ENCODE measurements around the gene UGT1A8. TPM values are rescaled to one million over a fixed set of nuclear protein-coding genes. Genes with fewer than 3 reads are reported as not detected.

Gene UGT1A8
- total RNA-seq, 1 donor from 2014 or later: not detected

DNA sequence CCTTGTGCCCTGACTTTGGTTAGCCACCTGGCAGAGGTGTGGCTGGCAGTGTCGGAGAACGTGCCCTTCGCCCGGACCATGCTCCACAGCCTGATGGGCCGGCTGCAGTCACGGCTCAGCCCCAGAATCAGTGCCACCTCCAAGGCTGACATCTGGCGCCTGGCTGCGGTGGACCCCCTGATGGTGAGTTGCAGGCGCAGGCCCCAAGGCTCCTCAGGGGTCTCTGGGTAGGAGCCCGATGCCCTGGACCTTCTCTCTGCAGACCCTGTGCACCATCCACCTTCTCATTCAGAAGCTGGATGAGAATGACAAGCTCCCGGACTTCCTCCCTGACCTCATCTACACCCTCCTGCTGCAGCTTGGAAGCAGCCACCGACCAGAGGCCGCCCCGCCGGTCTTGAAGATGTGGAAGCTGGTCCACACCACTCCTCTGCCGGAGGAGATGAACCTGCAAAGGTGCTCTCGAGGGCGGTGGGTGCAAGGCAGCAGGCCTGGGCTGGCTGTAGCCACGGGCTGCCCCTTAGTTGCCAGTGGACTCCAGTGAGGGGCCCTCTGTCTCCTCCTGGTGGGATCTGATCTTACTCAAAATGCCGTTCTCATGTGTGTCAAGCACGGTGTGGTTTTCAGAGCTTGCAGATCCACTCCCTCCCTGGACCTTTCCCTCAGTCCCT, 204.8 kb downstream of the UGT1A8 start:
- no peaks in the 10 kb centered on the region for H3K4me1 ChIP-seq
- H3K27me3 ChIP-seq: no peaks in the 10 kb centered on the region
- TF ChIP-seq, protein P1, sequence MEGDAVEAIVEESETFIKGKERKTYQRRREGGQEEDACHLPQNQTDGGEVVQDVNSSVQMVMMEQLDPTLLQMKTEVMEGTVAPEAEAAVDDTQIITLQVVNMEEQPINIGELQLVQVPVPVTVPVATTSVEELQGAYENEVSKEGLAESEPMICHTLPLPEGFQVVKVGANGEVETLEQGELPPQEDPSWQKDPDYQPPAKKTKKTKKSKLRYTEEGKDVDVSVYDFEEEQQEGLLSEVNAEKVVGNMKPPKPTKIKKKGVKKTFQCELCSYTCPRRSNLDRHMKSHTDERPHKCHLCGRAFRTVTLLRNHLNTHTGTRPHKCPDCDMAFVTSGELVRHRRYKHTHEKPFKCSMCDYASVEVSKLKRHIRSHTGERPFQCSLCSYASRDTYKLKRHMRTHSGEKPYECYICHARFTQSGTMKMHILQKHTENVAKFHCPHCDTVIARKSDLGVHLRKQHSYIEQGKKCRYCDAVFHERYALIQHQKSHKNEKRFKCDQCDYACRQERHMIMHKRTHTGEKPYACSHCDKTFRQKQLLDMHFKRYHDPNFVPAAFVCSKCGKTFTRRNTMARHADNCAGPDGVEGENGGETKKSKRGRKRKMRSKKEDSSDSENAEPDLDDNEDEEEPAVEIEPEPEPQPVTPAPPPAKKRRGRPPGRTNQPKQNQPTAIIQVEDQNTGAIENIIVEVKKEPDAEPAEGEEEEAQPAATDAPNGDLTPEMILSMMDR (IDR thresholded peaks at IDR 0.05): no peak
- H3K9me3 ChIP-seq: no peaks in the 10 kb centered on the region
- no peak overlapping the region for H3K27ac ChIP-seq
- DNase-seq (peak; percentile 49), ATAC-seq (no peak)
- H3K36me3 ChIP-seq: no peaks in the 10 kb centered on the region
- H3K4me3 ChIP-seq: no peak overlapping the region
- intact Hi-C loops (cut with DNase I): no loop called here

Other genes with a start within 250 kb of the UGT1A8 start
- gene USP40, start 50.9 kb upstream of the UGT1A8 start, total RNA-seq: 47.6 TPM
- not detected for gene UGT1A10, start 18.8 kb downstream of the UGT1A8 start, total RNA-seq
- not detected for gene UGT1A9, start 54.3 kb downstream of the UGT1A8 start, total RNA-seq
- not detected for gene UGT1A7, start 64.3 kb downstream of the UGT1A8 start, total RNA-seq
- gene UGT1A6, start 75.3 kb downstream of the UGT1A8 start, total RNA-seq: 3.2 TPM
- not detected for gene UGT1A5, start 95.3 kb downstream of the UGT1A8 start, total RNA-seq
- gene UGT1A4, start 101.1 kb downstream of the UGT1A8 start, total RNA-seq: not detected
- gene UGT1A3, start 111.4 kb downstream of the UGT1A8 start, total RNA-seq: not detected
- gene UGT1A1, start 142.6 kb downstream of the UGT1A8 start, total RNA-seq: not detected
- not detected for gene MROH2A, start 160.7 kb downstream of the UGT1A8 start, total RNA-seq
- gene HJURP, start 236.9 kb downstream of the UGT1A8 start, total RNA-seq: 1.2 TPM

Data from upper lobe of right lung (tissue), 1 donor.